Sigmoid colon (tissue), 4 donors: ENCODE data around the gene THOC6.

ENCODE experiments used
- EP300 ChIP-seq, 4 donors: sonication (generic); formaldehyde crosslinking; IDR thresholded peaks; one replicate each; pipeline ENCODE4 v1.6.1; 2017; ENCODE audit warnings: antibody characterized with exemption in 4 of 4
- POLR2A ChIP-seq, 2 donors: fragments of 450-650 bp; IDR thresholded peaks; one replicate each; pipeline ENCODE4 v1.6.1; 2016; ENCODE audit warnings: antibody characterized with exemption in 2 of 2, mild to moderate bottlenecking in 2 of 2, moderate library complexity in 2 of 2
- POLR2AphosphoS5 ChIP-seq, 4 donors: sonication (generic); formaldehyde crosslinking; IDR thresholded peaks; one replicate each; pipeline ENCODE4 v1.6.1; 2017; ENCODE audit warnings: antibody characterized with exemption in 4 of 4
- TF ChIP-seq, protein P1 (sequence below), 4 experiments: fragments of 450-650 bp in 3 of 4; fragments of 200-600 bp in 1 of 4; IDR thresholded peaks; one replicate each; pipeline ENCODE4 v1.5.1; 2016 to 2019; ENCODE audit warnings: antibody characterized with exemption in 4 of 4, mild to moderate bottlenecking in 3 of 4, moderate library complexity in 2 of 4

DNA sequence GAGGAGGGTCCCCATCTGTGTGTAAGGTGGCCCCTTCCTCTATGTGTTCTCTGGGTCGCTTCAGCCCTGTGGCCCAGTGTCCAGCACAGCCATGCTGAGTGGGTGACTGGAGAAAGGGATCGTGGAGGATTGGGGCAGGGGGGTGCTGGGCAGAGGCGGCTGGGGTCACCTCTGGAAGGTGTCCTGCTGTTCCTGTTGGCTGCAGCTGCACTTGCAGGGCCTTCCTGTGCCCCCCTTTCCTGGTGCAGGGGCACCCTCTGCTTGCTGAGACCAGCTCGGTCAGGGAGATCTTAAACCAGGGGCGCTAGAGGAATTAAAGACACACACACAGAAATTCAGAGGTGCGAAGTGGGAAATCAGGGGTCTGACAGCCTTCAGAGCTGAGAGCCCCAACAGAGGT, 52.7 kb downstream of the THOC6 start:
- TF ChIP-seq, protein P1, sequence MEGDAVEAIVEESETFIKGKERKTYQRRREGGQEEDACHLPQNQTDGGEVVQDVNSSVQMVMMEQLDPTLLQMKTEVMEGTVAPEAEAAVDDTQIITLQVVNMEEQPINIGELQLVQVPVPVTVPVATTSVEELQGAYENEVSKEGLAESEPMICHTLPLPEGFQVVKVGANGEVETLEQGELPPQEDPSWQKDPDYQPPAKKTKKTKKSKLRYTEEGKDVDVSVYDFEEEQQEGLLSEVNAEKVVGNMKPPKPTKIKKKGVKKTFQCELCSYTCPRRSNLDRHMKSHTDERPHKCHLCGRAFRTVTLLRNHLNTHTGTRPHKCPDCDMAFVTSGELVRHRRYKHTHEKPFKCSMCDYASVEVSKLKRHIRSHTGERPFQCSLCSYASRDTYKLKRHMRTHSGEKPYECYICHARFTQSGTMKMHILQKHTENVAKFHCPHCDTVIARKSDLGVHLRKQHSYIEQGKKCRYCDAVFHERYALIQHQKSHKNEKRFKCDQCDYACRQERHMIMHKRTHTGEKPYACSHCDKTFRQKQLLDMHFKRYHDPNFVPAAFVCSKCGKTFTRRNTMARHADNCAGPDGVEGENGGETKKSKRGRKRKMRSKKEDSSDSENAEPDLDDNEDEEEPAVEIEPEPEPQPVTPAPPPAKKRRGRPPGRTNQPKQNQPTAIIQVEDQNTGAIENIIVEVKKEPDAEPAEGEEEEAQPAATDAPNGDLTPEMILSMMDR (IDR thresholded peaks at IDR 0.05): no peak
- TF ChIP-seq POLR2A (IDR thresholded peaks at IDR 0.05) (no peak), EP300 (IDR thresholded peaks at IDR 0.05) (no peak), POLR2AphosphoS5 (IDR thresholded peaks at IDR 0.05) (no peak)
